GM19438 (cell line): ENCODE data around the gene UPF1.

Source experiments
- ATAC-seq: cut with Tn5 transposase; IDR thresholded peaks from one replicate; pipeline ENCODE4 v1.9.1; 2021; ENCODE audit warnings: low read depth; ENCODE audit not compliant: unreplicated experiment

Gene UPF1

DNA sequence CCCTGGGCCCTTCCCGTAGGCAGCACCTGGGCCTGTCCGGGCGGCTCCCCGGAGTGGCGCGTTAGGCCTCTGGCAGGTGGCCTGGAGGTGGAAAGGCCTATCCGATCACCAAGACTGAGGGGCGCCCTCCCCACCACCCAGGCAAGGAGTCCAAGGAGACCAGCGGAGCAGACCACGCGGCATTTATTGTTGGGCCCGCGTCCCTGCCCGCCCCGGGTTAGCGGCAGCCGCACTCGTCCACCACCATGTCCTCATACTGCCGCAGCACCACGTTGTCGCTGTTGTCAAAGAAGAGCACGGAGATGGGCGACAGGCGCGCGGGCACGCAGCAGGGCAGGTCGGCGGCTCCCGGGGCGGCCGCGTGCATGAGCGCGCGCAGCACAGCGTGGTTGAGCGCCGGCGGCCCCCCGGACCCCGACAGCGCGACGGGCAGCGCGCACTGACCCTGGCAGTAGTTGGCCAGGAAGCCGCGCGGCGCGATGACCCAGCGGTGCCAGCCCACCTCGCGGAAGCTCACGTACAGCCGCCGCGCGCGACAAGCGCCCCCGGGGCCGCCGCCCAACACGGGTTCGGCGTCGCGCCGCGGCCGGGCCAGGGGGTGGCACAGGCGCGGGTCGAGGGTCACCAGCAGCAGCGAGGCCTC lies 36.7 kb downstream of the UPF1 start:
- ATAC-seq = no peak

DNA sequence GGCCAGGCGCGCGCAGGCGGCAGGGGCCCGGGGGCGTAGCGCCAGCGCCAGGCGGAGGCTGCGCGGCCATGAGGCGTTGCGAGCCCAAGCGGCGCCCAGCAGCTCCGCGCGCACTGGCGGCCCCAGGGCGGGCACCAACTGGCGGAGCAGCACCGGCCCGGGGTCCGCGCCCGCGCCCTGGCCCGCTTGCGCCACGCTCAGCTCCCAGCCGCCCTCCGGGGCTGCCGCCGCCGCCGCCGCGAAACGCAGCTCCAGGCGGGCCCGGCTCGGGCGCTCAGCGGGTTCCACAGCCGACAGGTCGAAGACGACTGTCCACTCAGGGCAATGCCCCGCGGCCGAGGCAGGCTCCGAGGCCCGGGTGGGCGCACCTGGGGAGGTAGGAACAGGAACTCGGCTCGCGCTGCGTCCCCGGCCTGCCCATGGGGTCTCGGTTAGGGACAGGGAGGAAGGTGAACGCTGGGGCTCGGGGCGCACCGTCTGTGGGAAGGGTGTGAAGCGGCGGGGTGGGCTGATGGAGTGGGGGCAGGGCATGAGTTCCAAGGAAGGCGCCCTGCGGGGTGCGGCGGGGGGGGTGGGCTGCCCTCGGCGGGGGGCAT lies 37.4 kb downstream of the UPF1 start:
- no peak for ATAC-seq

DNA sequence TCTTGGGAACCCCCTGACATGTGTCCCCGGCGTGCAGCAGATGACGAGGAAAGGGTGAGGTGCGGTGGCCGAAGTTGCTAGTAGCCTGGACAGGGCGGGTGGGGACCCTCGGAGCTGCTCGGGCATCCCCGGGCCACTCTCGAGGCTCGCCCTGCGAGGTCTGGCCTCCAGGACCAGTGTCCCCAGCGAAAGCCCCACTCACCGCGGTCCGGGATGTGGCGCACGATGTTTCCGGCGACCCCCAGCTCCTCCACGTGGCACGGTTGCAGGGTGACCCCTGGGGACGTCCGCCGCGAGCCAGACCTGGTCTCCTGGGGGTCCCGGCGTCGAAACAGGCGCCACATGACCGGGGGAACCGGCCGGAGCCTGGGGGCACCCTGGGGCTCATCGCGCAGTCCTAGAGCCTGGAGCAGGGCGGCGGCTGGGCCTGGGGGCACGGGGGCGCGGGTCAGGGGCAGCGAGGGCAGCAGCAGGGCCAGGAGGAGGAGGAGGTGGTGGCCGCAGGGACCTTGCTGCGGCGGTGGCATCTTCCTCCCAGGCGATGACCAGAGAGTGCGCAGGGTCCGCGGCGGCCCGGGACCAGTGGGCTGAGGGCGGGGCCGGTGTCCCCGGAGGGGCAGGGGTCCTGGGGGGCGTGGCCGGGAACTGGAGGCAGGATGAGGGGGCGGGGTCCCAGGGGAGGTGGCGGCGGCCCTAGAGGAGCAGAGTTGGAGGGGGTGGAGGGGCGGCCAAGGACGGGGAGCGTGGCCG lies 38.2 kb downstream of the UPF1 start:
- no peak for ATAC-seq

DNA sequence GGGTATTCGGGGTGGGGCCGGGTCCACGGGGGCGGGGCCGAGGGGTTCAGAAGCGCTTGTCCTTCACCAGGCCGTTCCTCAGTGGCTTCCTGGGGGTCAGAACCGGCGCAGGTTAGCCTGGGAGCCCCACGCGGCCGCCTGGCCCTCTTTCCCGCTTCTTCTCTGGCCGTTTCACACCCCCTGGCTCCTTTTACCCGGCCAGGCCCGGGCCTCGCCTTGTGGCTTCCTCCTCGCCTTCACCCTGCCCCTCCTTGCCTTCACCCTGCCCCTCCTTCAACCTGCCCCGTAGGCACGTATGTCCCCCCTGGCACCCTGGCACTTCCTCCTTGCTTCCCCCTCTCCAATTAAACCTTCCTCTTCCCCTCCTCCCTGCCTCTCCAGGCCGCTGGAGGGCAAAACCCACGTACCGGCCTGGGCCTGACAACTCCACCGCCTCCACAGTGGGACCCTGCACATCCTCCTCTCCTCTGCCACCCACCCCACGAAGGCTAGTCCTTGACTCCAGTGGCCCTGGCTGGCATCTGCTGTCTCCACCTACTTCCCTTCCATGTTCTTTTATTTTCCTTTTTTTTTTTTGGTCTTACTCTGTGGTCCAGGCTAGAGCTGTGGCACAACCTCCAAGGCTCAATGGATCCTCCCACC lies 38.9 kb downstream of the UPF1 start:
- no peak for ATAC-seq

DNA sequence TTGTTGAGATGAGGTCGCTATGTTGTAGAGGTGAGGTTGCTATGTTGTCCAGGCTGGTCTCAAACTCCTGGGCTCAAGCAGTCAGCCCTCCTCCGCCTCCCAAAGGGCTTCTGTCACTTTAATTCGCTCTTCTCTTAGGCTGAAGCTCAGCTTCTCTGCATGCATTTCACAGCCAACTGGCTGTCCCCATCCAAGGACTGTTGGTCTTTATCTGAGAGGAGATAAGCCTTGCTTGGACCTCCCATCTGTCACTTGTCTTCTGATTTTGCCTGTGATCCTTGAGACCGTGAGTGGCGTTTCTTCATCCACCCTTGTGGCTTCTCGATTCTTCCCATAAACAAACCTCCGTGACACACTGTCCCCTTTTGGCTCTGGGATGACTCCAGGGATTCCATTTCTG lies 39.8 kb downstream of the UPF1 start:
- no peak for ATAC-seq

DNA sequence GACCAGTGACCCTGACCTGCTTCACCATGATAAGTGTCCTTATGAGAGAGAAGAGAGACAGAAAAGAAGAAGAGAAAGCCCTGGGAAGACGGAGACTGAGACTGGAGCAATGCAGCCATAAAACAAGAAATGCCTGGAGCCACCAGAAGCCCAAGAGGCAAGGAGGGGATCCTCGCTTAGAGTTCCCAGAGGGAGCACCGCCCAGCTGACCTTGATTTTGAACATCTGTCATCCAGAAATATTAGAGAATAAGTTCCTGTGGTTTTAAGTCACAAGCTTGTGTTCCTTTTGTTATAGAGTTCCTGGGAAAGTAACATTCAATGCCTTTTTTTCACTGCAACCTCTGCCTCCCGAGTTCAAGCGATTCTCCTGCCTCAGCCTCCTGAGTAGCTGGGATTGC lies 44.0 kb downstream of the UPF1 start:
- no peak for ATAC-seq

DNA sequence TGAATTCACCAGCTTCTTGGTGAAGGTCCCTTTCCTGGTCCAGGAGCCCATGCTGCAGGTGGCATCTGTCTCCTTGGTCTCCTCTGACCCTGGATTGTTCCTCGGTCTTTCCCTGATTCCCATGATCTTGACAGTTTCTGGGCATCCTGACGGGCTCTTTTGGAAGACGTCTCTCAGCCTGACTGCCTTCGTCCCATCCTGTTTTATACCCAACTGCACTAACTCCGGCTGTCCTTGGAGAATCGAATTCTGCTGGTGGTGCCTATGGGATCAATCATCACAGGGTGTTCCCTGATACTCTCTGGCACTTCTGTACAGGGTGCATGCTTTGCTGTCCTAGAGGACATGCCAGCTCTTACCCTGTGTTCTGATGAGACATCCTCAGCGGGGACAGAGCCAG lies 45.1 kb downstream of the UPF1 start:
- no peak for ATAC-seq

DNA sequence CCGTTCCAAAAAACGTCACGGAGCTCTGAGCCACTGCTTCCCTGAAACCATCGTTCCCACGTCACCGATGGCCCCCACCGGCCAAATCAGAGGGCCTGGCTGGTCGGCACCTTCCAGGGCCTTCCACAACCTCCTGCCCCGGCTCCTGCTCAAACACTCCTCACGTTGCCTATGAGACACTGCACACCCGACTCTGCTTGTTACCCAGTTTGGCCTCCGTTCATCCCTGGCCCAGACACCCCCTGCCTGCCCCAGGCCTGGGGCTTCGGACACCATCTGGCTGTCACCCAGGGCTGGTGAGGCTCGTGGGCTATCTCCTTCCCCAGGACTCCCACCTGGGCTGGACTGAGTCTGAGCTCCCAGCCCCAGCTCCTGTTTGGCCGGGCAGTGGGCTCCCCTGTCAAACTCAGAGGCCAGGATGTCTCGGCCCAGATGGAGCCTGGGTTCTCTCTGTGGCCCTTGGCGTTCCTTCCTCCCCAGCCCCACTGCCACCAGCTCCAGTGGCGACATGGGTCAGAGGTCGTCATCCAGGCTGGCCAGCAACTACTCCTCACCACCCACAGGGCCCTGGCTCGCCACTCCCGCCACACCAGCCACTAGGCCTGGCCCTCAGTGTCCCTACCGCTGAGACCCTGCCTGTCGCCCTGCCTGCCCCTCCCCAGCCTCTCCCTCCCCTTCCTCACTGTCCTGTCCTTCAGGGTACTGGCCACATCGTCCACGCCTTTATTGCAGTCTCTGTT lies 46.5 kb downstream of the UPF1 start:
- no peak for ATAC-seq

DNA sequence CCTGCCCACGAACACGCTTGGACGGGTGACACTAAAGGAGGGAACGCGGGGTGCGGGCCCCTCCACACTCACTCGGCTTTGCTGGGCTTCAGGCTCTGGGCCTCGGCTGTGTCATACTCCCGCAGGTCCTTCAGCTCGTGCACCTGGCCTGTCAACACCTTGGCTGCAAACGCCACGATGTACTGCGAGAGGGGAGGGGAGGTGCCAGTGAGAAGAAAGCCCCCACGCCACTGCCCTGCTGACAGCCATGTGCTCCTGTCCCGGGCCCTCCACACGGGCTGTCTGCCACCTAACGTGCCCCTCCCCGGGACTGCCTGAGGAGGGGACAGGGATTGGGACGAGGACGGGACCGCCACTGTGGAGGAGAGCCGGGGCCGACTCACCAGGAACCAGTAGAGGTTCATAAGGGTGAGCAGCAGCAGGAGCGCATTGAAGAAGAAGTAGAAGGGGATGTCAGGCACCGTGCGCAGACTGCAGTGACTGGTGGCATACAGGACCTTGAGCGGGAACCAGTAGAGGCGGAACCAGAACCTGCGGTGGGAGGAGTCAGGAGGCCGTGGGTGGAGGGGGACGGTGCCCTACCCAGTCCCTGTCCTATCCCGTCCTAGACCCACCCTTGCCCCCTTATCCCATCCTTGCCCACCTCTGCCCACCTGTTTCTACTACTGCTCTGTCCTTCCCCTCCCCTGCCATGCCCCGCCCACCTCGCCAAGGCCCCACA lies 47.3 kb downstream of the UPF1 start:
- no peak for ATAC-seq

DNA sequence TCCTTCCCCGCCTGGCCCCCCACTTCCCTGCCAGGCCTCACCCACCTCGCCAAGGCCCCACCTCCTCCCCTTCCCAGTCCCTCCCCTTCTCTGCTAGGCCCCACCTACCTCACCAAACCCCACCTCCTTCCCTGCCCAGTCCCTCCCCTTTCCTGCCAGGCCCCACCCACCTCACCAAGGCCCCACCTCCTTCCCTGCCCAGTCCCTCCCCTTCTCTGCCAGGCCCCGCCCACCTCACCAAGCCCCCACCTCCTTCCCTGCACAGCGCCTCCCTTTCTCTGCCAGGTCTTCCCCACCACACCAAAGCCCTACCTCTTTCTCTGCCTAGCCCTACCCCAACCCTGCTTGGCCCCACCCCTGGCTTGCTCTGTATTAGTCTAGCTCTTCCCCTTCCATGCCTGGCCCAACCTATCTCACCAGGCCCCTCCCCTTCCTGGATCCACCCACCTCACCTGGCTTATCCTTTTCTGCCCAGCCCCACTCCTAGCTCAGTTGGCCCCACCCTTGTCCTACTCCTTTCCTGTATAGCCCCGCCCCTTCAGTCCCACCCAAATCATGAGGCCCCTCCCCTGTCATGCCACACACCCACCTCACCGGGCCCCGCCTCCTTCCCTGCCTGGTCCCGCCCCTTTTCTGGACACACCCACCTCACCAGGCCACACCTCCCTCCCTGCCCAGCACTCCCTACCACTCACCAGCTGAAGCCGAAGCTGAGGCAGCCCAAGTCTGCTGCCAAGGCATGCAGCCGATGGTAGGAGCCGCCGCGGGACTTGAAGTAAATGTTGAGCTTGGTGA lies 48.0 kb downstream of the UPF1 start:
- no peak for ATAC-seq

DNA sequence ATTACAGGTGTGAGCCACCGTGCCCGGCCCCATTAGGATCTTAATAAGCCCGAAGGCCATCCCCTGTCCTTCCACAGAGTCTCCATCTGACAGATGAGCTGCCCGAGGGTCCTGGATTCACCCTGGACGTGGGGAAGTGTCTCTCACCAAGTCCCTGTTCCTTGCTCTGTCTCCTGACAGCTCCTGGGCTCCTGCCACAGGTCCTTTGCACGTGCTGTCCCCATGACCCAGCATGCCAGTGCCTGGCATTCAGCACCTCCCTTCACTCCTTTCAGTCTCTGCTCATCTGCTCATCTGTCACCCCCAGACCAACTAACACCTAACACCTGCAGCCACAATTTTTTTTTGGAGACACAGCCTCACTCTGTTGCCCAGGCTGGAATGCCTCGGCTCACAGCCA lies 49.7 kb downstream of the UPF1 start:
- no peak for ATAC-seq

DNA sequence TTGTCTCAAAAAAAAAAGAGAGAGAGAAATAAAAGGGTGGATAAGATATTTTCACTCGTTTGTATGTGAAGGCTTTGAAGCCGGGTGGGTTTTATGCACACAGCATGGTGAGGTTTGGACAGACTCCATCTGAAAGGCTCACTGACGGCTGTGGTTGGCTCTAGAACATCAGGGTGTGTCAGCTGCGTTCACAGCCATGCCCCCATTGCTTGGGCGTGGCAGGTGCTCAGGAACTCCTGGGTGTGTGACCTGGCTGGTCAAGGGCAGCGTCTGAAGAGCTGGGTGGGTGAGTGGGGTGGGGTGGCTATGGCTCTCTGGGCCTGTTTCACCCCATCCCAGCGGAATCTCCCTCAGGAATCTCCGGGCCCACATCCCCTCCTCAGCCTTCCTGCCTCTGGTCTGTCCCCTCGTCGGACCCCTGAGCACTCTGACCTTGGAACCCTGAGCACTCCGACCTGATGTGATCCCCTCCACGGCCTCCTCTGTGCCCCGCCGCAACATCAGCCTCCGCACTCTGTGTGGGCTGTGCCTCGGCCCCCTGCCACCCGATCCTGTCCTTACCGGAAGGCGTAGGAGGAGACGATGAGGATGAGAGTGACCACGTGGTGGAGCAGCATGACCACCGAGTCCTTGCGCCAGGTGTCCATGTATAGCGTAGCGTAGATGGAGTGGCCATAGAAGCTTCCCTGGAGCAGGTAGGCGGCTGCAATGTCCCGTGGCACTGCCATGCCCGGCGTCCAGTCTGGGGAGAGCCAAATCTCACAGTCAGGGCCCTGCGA lies 52.0 kb downstream of the UPF1 start:
- no peak for ATAC-seq

DNA sequence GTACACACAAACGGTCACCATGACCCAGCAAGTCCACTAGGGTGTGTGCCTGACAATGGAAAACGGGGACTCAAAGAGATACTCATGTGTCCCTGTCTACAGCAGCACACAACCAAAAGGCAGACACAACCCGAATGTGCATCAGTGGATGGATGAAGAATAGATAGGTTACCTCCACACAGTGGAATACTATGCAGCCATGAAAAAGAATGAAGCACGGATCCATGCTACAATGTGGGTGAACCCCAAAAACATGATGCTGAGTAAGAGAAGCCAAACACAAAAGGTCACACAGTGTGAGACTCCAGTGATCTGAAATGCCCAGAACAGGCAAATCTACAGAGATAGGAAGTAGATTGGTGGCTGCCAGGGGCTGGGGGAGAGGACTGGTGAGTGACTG lies 55.2 kb downstream of the UPF1 start:
- ATAC-seq = no peak

DNA sequence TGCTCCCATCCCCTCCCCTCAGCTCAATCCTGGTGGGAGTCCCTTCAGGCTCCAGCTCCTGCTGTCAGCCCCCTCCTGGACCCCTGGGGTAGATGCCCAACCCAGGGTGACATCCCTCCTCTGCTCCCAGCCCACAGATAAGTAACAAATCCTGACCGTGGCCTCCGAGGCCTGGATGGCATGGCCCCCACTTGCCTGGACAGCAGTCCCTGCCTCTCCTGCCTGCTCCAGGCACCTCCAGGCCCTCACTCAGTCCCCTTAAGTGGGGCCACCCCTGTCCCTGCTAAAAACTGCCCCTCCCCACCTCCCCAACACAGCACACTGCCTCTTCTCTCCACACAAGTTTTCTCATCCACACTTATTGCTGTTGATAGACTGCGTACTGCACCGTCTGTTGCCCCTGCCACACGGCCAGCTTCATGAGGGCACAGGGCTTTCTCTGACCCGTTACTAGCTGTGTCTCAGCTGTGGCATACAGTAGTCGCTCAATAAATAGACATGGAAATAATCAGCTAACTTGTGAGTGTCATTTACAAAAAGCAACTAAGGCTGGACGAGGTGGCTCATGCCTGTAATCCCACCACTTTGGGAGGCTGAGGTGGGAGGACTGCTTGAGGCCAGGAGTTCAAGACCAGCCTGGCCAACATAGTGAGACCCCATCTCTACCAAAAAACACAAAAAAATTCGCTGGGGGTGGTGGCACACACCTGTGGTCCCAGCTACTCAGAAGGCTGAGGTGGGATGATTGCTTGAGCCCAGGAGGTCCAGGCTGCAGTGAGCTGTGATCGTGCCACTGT lies 58.4 kb downstream of the UPF1 start:
- ATAC-seq = no peak

DNA sequence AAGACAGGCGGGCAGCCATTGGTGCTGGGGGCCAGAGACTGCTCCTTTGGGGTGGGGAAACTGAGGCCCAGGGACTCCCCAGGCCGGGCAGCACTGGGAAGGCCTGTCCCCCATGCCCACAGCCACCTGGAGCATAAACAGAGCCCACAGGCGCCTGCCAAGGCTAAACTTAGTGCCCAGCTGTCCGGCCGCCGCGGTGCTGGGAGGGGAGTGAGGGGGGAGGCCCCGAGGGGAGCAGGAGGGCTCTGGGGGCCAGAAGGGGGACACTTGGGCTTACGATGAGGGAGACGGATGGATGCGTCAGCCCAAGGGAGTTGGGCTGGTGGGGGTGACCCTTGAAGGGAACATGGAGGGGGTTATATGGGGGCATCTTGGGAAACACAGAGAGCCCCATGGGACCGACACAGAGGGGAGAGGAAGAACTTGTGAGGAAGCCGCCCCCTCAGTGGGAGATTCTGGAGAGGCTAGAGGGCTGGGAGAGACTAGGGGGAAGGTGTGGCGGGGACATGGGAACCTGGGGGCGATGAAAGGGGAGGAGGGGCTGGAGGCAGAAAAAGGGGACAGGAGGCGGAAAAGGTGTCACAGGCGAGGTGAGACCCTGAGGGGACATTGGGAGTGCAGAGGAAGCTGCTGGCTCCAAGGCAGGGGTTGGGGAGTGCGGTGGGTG lies 62.0 kb downstream of the UPF1 start:
- no peak for ATAC-seq

DNA sequence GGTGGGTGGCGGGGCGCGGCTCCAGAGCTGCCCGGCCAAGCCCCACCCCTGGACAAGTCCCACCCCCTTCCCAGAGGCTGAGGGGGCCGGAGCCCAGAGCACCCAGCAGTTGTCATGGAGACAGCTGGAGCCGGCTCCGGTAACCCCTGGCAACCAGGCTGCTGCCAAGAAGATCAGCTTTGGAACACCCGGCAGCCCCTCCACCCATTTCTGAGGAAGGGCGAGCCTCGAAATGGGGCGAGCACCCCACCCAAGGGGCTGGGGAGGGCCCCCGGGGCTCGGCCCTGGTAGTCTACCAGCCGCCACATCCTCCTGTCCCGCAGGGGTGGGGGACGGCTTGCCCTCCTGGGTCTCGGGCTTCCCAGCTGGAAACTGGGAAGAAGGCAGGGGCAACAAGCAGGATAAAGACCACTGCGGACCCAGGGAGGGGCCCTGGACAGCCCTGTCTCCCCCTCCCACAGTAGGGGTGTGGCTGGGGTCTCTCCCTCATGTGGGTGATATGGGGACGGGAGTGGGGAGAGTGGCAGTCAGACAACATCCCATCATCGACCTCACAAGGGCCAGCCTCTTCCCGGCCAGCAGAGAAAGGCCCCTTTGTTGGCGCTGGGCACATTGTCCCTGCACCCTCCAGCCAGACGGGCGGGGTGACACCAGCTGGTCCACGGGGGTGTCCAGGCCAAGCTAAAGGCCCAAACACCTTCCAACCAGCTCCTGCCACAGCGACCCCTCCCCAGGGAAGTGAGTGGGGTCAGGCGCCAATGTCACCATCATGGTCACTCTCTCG lies 62.7 kb downstream of the UPF1 start:
- no peak for ATAC-seq
